Left lung (tissue), 10 donors: ENCODE results near the gene GNRHR. TPM values are rescaled to one million over a fixed set of nuclear protein-coding genes. Genes with fewer than 3 reads are reported as not detected.

Experiments used
- ATAC-seq: fragments of 200-7000 bp; cut with Tn5 transposase; one replicate; pipeline ENCODE4 v1.9.1; 2020; ENCODE audit warnings: moderate library complexity
- DNase-seq, 4 donors: peaks; one replicate each; pipeline ENCODE4 v3.0.0-alpha.2; 2013 to 2020
- H3K27ac ChIP-seq, 2 donors: fragments of 200-600 bp; sonication (generic) in 1 of 2; one replicate each; pipeline versions ENCODE4 v1.5.0 to v1.8.0; 2020 to 2021
- H3K27me3 ChIP-seq, 2 donors: fragments of 200-600 bp; sonication (generic) in 1 of 2; one replicate each; pipeline versions ENCODE4 v1.5.0 to v1.8.0; 2020 to 2021
- H3K36me3 ChIP-seq, 2 donors: fragments of 200-600 bp; sonication (generic) in 1 of 2; one replicate each; pipeline versions ENCODE4 v1.5.0 to v1.8.0; 2020 to 2021
- H3K4me1 ChIP-seq, 2 donors: fragments of 200-600 bp; one replicate each; pipeline ENCODE4 v1.8.0; 2021
- H3K4me3 ChIP-seq, 2 donors: fragments of 200-600 bp; sonication (generic) in 1 of 2; one replicate each; pipeline versions ENCODE4 v1.5.0 to v1.8.0; 2020 to 2021; ENCODE audit warnings: mild to moderate bottlenecking in 1 of 2
- H3K9me3 ChIP-seq, 2 donors: fragments of 200-600 bp; sonication (generic) in 1 of 2; one replicate each; pipeline versions ENCODE4 v1.5.0 to v1.8.0; 2020 to 2021
- CTCF ChIP-seq, 2 donors: fragments of 200-600 bp; sonication (generic) in 1 of 2; IDR thresholded peaks; one replicate each; pipeline versions ENCODE4 v1.5.0 to v1.8.0; 2021; ENCODE audit warnings: antibody characterized with exemption in 2 of 2
- intact Hi-C, 2 donors: fragments of 100-400 bp; cut with DNase I; formaldehyde crosslinking; loops; one replicate each; pipeline versions ENCODE4 v1.11.2 to v1.14.2; 2022
- polyA plus RNA-seq, 6 donors: library from polyadenylated mRNA; unstranded; fragments of 120-200 nt; gene quantifications; one replicate each; pipeline ENCODE4 v1.2.1, GENCODE V29; 2013; ENCODE audit not compliant: insufficient read length in 6 of 6
- total RNA-seq, 2 donors: library from RNA; stranded (reverse); fragmentation: NEBNext Ultra II Directional; extraction: Animal tissue kit (Norgen Biotek cat#: 25700); gene quantifications; one replicate each; pipeline ENCODE4 v1.2.1, GENCODE V29; 2021
- donor health status: DM: no; HTN: yes; CAD: no.
- donor health status: DM: no; HTN: no; CAD: no.

Gene GNRHR
- total and polyA plus RNA-seq, 8 donors: 0.66 to 1.3 (median 0.72) TPM; not detected in 2

- TF ChIP-seq CTCF (IDR thresholded peaks at IDR 0.05): peak; percentile 30 to 64
Measured at GRCh38 chr4:67700738-67701516, 53.3 kb downstream of the GNRHR start, which contains the start of gene UBA6. UBA6 (minus strand) TSS chr4:67701155; CDS start chr4:67701119, 36 bp downstream.

GRCh38 chr4:67700116-67700737 is 54.0 kb downstream of the GNRHR start:
- DNase-seq (peak in 2 of 4 donors; percentile 12 to 25), ATAC-seq (peak; percentile 27)
- intact Hi-C loops: no loop called here
- TF ChIP-seq CTCF (IDR thresholded peaks at IDR 0.05): no peak
- H3K27me3 ChIP-seq: no peaks in the 10 kb centered on the region
- H3K4me1 ChIP-seq: peaks cover 7 to 35% of the 10 kb centered on the region in 2 donors
- H3K27ac ChIP-seq: peak overlapping the region; percentile 85 to 90
- peaks cover 0 to under 1% of the 10 kb centered on the region in 2 donors for H3K36me3 ChIP-seq
- peak overlapping the region; percentile 93 to 94 for H3K4me3 ChIP-seq
- no peaks in the 10 kb centered on the region for H3K9me3 ChIP-seq

More at GRCh38 chr4:67700738-67701516, 53.3 kb downstream of the GNRHR start, which contains the start of gene UBA6:
- ATAC-seq: peak; percentile 99
- no peaks in the 10 kb centered on the region for H3K36me3 ChIP-seq
- DNase-seq: peak; percentile 90 to 98 (median 98)
- peaks cover 7 to 35% of the 10 kb centered on the region in 2 donors for H3K4me1 ChIP-seq
- no peaks in the 10 kb centered on the region for H3K27me3 ChIP-seq
- H3K27ac ChIP-seq: peak within 1 kb of the TSS; percentile 85 to 90
- peak within 1 kb of the TSS; percentile 93 to 94 for H3K4me3 ChIP-seq
- H3K9me3 ChIP-seq: no peaks in the 10 kb centered on the region
- intact Hi-C loops: no loop called here

GRCh38 chr4:67699603-67700002 is 54.6 kb downstream of the GNRHR start:
- DNase-seq (no peak), ATAC-seq (no peak)
- H3K36me3 ChIP-seq: peaks cover 0 to 7% of the 10 kb centered on the region in 2 donors
- H3K4me3 ChIP-seq: peak overlapping the region in 1 of 2 donors; percentile 94
- H3K4me1 ChIP-seq: peaks cover 7 to 35% of the 10 kb centered on the region in 2 donors
- H3K9me3 ChIP-seq: no peaks in the 10 kb centered on the region
- no peak for TF ChIP-seq CTCF (IDR thresholded peaks at IDR 0.05)
- intact Hi-C loops: no loop called here
- H3K27me3 ChIP-seq: no peaks in the 10 kb centered on the region
- peak overlapping the region in 1 of 2 donors; percentile 90 for H3K27ac ChIP-seq

- Histone ChIP-seq H3K4me1 (peaks cover 7 to 35% of the 10 kb centered on the region in 2 donors), H3K27me3 (no peaks in the 10 kb centered on the region), H3K4me3 (no peak overlapping the region), H3K27ac (no peak overlapping the region), H3K9me3 (no peaks in the 10 kb centered on the region), H3K36me3 (peaks cover 0 to 14% of the 10 kb centered on the region in 2 donors)
- ATAC-seq (no peak), DNase-seq (no peak)
- intact Hi-C loops: no loop called here
- no peak for TF ChIP-seq CTCF (IDR thresholded peaks at IDR 0.05)
Measured at GRCh38 chr4:67697860-67698687, 56.1 kb downstream of the GNRHR start.
